Measurements from ENCODE around the gene EEF1AKMT4. TPM values are rescaled to one million over a fixed set of nuclear protein-coding genes. Genes with fewer than 3 reads are reported as not detected.

The EEF1AKMT4 gene
- total RNA-seq, 1 experiment from 2014 or later: 7.8 TPM

- no peak for DNase-seq (ENCODE audit: low spot score)
Measured at GRCh38 chr3:184235381-184236032, 14.0 kb upstream of the EEF1AKMT4 start.

GRCh38 chr3:184236033-184236410, 13.4 kb upstream of the EEF1AKMT4 start:
- no peak for DNase-seq (ENCODE audit: low spot score)

GRCh38 chr3:184236636-184237035, 12.8 kb upstream of the EEF1AKMT4 start:
- DNase-seq (ENCODE audit: low spot score): no peak

- DNase-seq (ENCODE audit: low spot score): no peak
Measured at GRCh38 chr3:184237211-184237610, 12.3 kb upstream of the EEF1AKMT4 start.

- no peak for DNase-seq (ENCODE audit: low spot score)
Measured at GRCh38 chr3:184237807-184238206, 11.7 kb upstream of the EEF1AKMT4 start.

GRCh38 chr3:184238246-184238818, 11.1 kb upstream of the EEF1AKMT4 start:
- DNase-seq (ENCODE audit: low spot score): no peak

GRCh38 chr3:184239221-184239620, 10.3 kb upstream of the EEF1AKMT4 start:
- DNase-seq (ENCODE audit: low spot score): no peak

- no peak for DNase-seq (ENCODE audit: low spot score)
Measured at GRCh38 chr3:184239708-184240107, 9.8 kb upstream of the EEF1AKMT4 start.

- no peak for DNase-seq (ENCODE audit: low spot score)
Measured at GRCh38 chr3:184240384-184241140, 8.9 kb upstream of the EEF1AKMT4 start.

GRCh38 chr3:184241141-184241446, 8.4 kb upstream of the EEF1AKMT4 start:
- no peak for DNase-seq (ENCODE audit: low spot score)

GRCh38 chr3:184241447-184242296, 7.8 kb upstream of the EEF1AKMT4 start:
- no peak for DNase-seq (ENCODE audit: low spot score)

GRCh38 chr3:184242297-184242685, 7.2 kb upstream of the EEF1AKMT4 start:
- DNase-seq (ENCODE audit: low spot score): no peak

- peak; percentile 65 for DNase-seq (ENCODE audit: low spot score)
Measured at GRCh38 chr3:184248454-184249411, 739 bp upstream of the EEF1AKMT4 start, which contains the start of gene ALG3. Gene ALG3, minus strand, starts transcription at chr3:184248962. Its CDS starts 22 bp downstream, at chr3:184248940.

- DNase-seq (ENCODE audit: low spot score): peak; percentile 91
Measured at GRCh38 chr3:184250167-184250828, 826 bp downstream of the EEF1AKMT4 start.

GRCh38 chr3:184255291-184256039, 6.0 kb downstream of the EEF1AKMT4 start:
- no peak for DNase-seq (ENCODE audit: low spot score)

- no peak for DNase-seq (ENCODE audit: low spot score)
Measured at GRCh38 chr3:184257083-184257915, 7.8 kb downstream of the EEF1AKMT4 start.

- no peak for DNase-seq (ENCODE audit: low spot score)
Measured at GRCh38 chr3:184258926-184259325, 9.5 kb downstream of the EEF1AKMT4 start.

GRCh38 chr3:184259396-184259877, 10.0 kb downstream of the EEF1AKMT4 start:
- DNase-seq (ENCODE audit: low spot score): no peak

All from A172 (cell line).